NB4 (cell line): Measurements from ENCODE around the gene FMN1.

Source experiments
- DNase-seq: peaks from one replicate; pipeline ENCODE4 v3.0.0; 2010; ENCODE audit warnings: low read depth
- H3K4me3 ChIP-seq: one replicate; pipeline ENCODE4 v1.5.1; 2011; ENCODE audit warnings: mild to moderate bottlenecking, low read depth, low read length, moderate library complexity
- CTCF ChIP-seq: IDR thresholded peaks from one replicate; pipeline ENCODE4 v1.5.1; 2012; ENCODE audit warnings: low read depth, low read length
- MAX ChIP-seq: IDR thresholded peaks from 2 replicates; pipeline ENCODE4 v1.6.1; 2011; ENCODE audit warnings: low read depth, low read length
- MYC ChIP-seq: IDR thresholded peaks from 2 replicates; pipeline ENCODE4 v1.6.1; 2011; ENCODE audit warnings: low read depth, low read length
- POLR2A ChIP-seq: IDR thresholded peaks from 2 replicates; pipeline ENCODE4 v1.6.1; 2011; ENCODE audit warnings: mild to moderate bottlenecking; ENCODE audit not compliant: insufficient read length; ENCODE audit errors: extremely low read depth

FMN1 gene

GRCh38 chr15:33148129-33148751, 46.3 kb downstream of the FMN1 start:
- DNase-seq, result peak; percentile 4
- TF ChIP-seq CTCF (no peak), MYC (no peak), MAX (no peak), POLR2A (no peak)
- H3K4me3 ChIP-seq, result no peak overlapping the region

- no peak for TF ChIP-seq MYC
- no peak for TF ChIP-seq POLR2A
- no peak for TF ChIP-seq MAX
- no peak for TF ChIP-seq CTCF
- DNase-seq, result no peak
These were observed 48.5 kb downstream of the FMN1 start for GRCh38 chr15:33146051-33146450.

GRCh38 chr15:33145447-33145846, 49.1 kb downstream of the FMN1 start:
- no peak for DNase-seq
- TF ChIP-seq MAX, result no peak
- H3K4me3 ChIP-seq, result no peak overlapping the region

More at GRCh38 chr15:33146051-33146450, 48.5 kb downstream of the FMN1 start:
- H3K4me3 ChIP-seq, result no peak overlapping the region

- no peak for DNase-seq
- no peak for TF ChIP-seq POLR2A
- TF ChIP-seq MAX, result no peak
- TF ChIP-seq CTCF, result no peak
- no peak for TF ChIP-seq MYC
- no peak overlapping the region for H3K4me3 ChIP-seq
These were observed 51.8 kb downstream of the FMN1 start for GRCh38 chr15:33142708-33143107.

- no peak for DNase-seq
- TF ChIP-seq CTCF (no peak), MYC (no peak), POLR2A (no peak), MAX (no peak)
- no peak overlapping the region for H3K4me3 ChIP-seq
These were observed 56.5 kb downstream of the FMN1 start for GRCh38 chr15:33138000-33138399.

GRCh38 chr15:33137101-33137500, 57.4 kb downstream of the FMN1 start:
- TF ChIP-seq MYC (no peak), CTCF (no peak), POLR2A (no peak), MAX (no peak)
- DNase-seq, result no peak
- no peak overlapping the region for H3K4me3 ChIP-seq
